ENCODE measurements around the gene WDR45B. TPM values are rescaled to one million over a fixed set of nuclear protein-coding genes. Genes with fewer than 3 reads are reported as not detected.

Gene WDR45B
- total RNA-seq, 1 experiment from 2014 or later: 167 TPM

DNA sequence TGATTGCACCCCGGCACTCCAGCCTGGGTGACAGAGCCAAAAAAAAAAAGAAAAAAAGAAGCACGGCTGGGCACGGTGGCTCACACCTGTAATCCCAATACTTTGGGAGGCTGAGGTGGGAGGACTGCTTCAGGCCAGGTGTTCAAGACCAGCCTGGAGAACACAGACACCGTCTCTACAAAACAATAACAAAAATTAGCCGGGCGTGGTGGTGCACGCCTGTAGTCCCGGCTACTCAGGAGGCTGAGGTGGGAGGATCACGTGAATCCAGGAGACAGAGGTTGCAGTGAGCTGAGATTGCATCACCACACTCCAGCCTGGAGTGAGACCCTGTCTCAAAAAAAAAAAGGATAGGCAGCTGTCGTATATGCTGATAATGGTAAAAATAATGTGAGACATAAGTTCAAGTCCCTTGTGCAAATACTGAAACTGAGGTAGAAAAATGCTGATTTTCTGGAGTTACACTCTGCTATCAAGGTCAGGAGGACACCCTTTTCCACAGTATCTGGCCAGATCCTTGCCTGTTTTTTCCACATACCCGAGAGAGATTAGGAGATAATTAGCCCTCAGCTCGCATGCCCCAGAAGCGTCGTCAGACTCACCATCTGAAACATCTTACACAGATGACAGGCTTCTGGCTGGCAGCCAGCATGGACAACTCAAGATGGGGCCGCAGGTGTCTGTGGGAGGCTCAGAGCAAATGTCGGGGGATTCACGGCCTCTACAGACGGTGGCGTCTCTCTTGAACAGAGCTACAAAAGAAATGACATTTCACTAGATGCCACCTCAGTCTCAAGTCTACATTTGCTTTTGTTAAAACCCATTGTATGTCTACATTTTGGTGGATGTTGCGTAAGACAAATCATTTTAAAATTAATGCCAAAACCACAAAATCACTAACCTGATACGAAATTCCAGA, 36.8 kb downstream of the WDR45B start:
- Histone ChIP-seq H3K27me3 (no peaks in the 10 kb centered on the region), H3K9me3 (replicated peaks) (no peaks in the 10 kb centered on the region), H3K27ac (no peak overlapping the region), H3K4me3 (no peak overlapping the region), H3K36me3 (peaks cover 52% of the 10 kb centered on the region), H3K4me1 (no peaks in the 10 kb centered on the region)
- DNase-seq: no peak

DNA sequence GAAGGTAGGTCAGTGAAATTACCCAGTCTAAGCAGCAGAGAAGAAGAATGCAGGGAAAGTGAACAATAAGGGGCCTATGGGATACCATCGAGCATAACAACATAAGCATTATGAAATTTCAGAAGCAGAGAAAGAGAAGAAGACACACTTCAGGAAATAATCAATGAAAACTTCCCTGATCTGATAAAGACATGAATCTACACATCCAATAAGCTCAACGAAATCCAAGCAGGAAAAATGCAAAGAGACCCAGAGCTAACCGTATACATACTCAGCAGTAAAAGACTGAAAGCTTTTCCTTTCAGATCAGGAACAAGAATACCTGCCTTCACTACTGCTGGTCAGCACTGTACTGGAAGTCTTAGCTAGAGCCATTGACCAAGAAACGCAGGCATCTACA, 38.6 kb downstream of the WDR45B start:
- no peaks in the 10 kb centered on the region for H3K9me3 ChIP-seq (replicated peaks)
- DNase-seq: no peak
- peaks cover 54% of the 10 kb centered on the region for H3K36me3 ChIP-seq
- no peak overlapping the region for H3K27ac ChIP-seq
- H3K27me3 ChIP-seq: no peaks in the 10 kb centered on the region
- no peak overlapping the region for H3K4me3 ChIP-seq
- H3K4me1 ChIP-seq: no peaks in the 10 kb centered on the region

DNA sequence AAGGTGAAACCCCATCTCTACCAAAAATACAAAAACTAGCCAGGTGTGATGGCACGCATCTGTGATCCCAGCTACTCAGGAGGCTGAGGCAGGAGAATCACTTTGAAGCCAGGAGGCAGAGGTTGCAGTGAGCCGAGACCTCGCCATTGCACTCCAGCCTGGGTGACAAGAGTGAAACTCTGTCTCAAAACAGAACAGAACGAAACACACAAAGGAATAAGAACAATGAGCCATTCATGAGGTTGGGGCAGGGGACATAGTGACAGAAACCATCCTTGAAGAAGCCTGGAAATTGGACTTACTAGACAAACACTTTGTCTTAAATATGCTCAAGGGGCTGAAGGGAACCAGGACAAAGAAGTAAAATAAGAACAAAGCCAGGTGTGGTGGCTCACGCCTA, 39.4 kb downstream of the WDR45B start:
- Histone ChIP-seq H3K36me3 (peaks cover 57% of the 10 kb centered on the region), H3K4me1 (no peaks in the 10 kb centered on the region)

DNA sequence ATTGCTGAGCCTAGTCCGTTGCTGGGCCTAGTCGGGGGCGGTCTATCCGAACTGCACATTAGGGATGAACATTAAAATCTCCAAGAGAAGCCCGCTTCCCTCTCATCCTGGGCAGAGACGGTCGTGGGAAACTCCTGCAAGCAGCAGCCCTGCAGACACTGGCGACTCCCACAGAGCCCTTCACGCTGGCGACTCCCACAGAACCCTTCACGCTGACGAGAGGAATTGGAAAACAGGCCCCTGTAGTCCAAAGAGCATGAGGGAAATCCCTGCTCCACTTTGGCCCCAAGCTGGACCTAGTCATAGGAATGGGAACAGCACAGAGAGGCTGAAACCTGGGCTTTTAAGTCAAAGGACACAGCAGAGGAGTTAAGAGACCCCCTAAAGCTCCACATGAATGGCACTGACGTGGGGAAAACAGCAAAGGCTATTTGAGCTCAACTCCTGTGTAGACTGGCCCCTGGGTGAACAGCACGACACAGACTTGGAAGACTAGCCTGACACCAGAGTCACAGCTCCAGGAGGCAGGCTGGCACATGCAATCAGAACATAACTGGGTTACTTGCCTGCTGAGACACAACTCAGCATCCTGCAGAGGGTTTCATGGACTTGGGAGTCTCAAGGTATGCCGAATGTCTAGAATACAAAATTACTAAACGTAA, 42.2 kb downstream of the WDR45B start:
- Histone ChIP-seq H3K9me3 (replicated peaks) (no peaks in the 10 kb centered on the region), H3K27me3 (no peaks in the 10 kb centered on the region), H3K4me1 (no peaks in the 10 kb centered on the region), H3K27ac (no peak overlapping the region), H3K36me3 (peaks cover 64% of the 10 kb centered on the region), H3K4me3 (no peak overlapping the region)
- DNase-seq: no peak

More for the DNA sequence above, 39.4 kb downstream of the WDR45B start:
- H3K4me3 ChIP-seq: no peak overlapping the region
- no peak overlapping the region for H3K27ac ChIP-seq
- no peak for DNase-seq
- H3K27me3 ChIP-seq: no peaks in the 10 kb centered on the region
- no peaks in the 10 kb centered on the region for H3K9me3 ChIP-seq (replicated peaks)

- no peak for DNase-seq
- peaks cover 74% of the 10 kb centered on the region for H3K36me3 ChIP-seq
- no peaks in the 10 kb centered on the region for H3K4me1 ChIP-seq
- H3K27ac ChIP-seq: no peak overlapping the region
- no peak overlapping the region for H3K4me3 ChIP-seq
- H3K27me3 ChIP-seq: no peaks in the 10 kb centered on the region
- H3K9me3 ChIP-seq (replicated peaks): no peaks in the 10 kb centered on the region
These were observed 43.7 kb downstream of the WDR45B start for GRCh38 chr17:82604532-82604931.

GRCh38 chr17:82603981-82604448, 44.2 kb downstream of the WDR45B start:
- H3K4me3 ChIP-seq: no peak overlapping the region
- no peak for DNase-seq
- no peaks in the 10 kb centered on the region for H3K4me1 ChIP-seq
- no peak overlapping the region for H3K27ac ChIP-seq
- H3K27me3 ChIP-seq: no peaks in the 10 kb centered on the region
- H3K36me3 ChIP-seq: peaks cover 74% of the 10 kb centered on the region
- H3K9me3 ChIP-seq (replicated peaks): no peaks in the 10 kb centered on the region

DNA sequence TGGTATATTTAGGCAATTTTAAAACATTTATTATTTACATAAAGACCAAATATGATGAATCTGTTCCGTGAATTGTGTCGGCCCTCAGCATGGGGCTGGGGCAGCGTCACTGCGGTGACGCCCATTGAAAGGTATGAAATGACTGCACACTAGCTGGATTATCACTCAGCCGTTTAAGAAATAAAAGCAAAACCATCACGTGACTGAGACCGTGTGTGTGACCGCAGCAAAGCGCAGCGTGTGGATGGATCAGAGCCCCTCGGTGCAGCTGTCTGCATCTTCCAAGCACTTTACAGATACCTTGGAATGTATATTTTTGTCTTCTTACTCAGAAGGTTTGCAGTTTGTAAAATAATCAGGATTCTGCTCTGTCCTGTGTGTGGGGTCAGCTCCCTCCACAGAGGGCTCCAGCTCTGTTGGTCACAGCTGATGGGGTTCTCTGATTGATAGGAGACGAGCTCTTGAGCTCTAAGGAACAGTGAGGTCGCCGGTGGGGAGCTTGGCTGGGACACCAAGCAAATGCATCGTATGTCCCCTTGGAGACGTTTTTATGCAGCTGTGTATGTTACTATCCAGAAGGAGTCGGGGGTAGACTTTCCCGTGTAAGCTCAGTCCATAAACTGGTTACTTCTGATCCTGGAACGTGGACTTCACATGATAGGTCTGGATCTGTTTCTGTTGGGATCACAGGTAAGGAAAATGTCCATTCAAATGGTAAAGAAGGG, 45.1 kb downstream of the WDR45B start:
- no peak for DNase-seq
- Histone ChIP-seq H3K36me3 (peaks cover 80% of the 10 kb centered on the region), H3K27me3 (no peaks in the 10 kb centered on the region), H3K27ac (no peak overlapping the region), H3K4me1 (no peaks in the 10 kb centered on the region), H3K4me3 (no peak overlapping the region), H3K9me3 (replicated peaks) (no peaks in the 10 kb centered on the region)

- no peaks in the 10 kb centered on the region for H3K9me3 ChIP-seq (replicated peaks)
- H3K27ac ChIP-seq: no peak overlapping the region
- H3K4me1 ChIP-seq: no peaks in the 10 kb centered on the region
- H3K4me3 ChIP-seq: no peak overlapping the region
- peaks cover 79% of the 10 kb centered on the region for H3K36me3 ChIP-seq
- DNase-seq: no peak
- no peaks in the 10 kb centered on the region for H3K27me3 ChIP-seq
These were observed 45.8 kb downstream of the WDR45B start for GRCh38 chr17:82602487-82602886.

GRCh38 chr17:82601447-82602000, 46.7 kb downstream of the WDR45B start:
- H3K27me3 ChIP-seq: no peaks in the 10 kb centered on the region
- H3K4me3 ChIP-seq: no peak overlapping the region
- H3K36me3 ChIP-seq: peaks cover 82% of the 10 kb centered on the region
- no peak overlapping the region for H3K27ac ChIP-seq
- H3K9me3 ChIP-seq (replicated peaks): no peaks in the 10 kb centered on the region
- no peak for DNase-seq
- H3K4me1 ChIP-seq: no peaks in the 10 kb centered on the region

DNA sequence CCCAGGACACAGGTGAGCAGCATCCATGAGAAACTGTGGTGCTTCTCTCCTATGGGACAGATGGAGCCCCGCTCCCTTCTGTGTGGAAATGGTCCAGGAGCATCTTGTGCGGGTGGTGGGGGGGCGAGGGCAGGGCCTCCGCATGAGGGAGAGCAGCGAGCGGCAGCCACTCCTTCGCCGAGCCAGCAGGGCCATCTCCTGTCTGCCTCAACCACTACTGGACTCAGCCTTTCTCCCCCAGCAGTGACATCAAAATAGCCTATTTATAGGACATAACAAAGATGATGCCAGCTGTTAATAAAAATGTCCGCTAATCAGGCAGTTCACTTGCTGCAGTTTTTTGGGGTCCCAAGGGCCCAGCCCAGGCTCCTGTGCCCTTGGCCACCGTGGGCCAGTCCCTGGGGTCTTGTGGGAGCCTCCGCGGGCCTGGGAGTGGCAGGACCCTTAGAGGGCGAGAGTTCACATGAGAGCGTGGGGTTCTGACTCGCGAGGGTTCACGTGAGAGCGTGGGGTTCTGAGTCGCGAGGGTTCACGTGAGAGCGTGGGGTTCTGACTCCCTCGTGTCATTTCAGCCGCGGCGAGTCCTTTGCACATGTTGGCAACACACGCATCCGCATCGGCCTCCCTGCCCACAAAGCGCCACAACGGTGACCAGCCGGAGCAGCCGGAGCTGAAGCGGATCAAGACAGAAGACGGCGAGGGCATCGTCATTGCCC, 47.4 kb downstream of the WDR45B start:
- peaks cover 78% of the 10 kb centered on the region for H3K36me3 ChIP-seq
- H3K4me3 ChIP-seq: no peak overlapping the region
- H3K27me3 ChIP-seq: no peaks in the 10 kb centered on the region
- no peak overlapping the region for H3K27ac ChIP-seq
- DNase-seq: no peak
- no peaks in the 10 kb centered on the region for H3K4me1 ChIP-seq
- no peaks in the 10 kb centered on the region for H3K9me3 ChIP-seq (replicated peaks)

DNA sequence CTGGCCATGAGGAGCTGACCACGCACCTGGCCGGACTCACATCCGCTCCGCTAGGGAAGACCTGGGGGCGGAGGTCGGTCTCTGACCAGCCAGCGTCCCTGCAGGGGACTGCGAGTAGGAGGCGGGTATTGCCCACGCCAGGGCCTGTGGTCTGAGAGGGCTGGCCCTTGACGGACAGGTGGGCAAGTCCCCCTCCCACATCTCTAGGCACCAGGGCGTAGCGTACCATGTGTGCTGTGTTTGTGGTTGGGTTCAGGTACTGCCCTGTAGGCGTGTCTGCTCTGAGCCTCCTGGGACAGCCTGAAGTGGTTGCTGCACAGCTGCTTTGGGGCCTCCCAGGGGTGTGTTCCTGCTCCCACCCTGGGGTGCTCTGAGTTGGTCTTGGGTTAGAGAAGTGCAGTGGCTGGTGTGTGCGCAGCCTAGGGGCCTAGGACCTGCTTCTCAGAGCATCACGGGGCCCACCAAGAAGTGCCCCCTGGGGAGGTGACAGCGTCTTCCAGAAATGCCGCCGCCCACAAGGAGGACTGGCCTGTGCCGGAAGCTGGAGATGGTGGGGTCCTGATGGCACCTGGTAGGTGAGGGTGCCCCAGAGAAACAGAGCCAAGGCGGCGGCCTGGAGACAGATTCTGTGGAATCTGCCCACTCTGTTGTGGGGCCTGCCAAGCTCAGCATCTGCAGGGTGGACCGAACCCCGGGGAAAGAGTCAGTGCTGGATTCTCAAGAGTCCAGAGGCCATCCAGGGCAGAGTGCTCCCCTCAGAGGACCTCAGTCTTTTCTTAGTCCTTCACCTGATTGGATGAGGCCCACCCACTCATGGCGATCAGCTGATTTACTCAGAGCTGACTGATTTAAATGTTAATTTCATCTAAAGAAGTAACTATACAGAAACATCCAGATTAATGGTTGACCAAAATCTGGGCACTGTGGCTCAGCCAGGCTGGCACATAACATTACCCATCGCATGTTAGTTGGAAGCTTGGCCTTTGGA, 48.3 kb downstream of the WDR45B start:
- no peak overlapping the region for H3K27ac ChIP-seq
- H3K4me1 ChIP-seq: no peaks in the 10 kb centered on the region
- H3K27me3 ChIP-seq: no peaks in the 10 kb centered on the region
- no peaks in the 10 kb centered on the region for H3K9me3 ChIP-seq (replicated peaks)
- no peak for DNase-seq
- peaks cover 77% of the 10 kb centered on the region for H3K36me3 ChIP-seq
- H3K4me3 ChIP-seq: no peak overlapping the region

DNA sequence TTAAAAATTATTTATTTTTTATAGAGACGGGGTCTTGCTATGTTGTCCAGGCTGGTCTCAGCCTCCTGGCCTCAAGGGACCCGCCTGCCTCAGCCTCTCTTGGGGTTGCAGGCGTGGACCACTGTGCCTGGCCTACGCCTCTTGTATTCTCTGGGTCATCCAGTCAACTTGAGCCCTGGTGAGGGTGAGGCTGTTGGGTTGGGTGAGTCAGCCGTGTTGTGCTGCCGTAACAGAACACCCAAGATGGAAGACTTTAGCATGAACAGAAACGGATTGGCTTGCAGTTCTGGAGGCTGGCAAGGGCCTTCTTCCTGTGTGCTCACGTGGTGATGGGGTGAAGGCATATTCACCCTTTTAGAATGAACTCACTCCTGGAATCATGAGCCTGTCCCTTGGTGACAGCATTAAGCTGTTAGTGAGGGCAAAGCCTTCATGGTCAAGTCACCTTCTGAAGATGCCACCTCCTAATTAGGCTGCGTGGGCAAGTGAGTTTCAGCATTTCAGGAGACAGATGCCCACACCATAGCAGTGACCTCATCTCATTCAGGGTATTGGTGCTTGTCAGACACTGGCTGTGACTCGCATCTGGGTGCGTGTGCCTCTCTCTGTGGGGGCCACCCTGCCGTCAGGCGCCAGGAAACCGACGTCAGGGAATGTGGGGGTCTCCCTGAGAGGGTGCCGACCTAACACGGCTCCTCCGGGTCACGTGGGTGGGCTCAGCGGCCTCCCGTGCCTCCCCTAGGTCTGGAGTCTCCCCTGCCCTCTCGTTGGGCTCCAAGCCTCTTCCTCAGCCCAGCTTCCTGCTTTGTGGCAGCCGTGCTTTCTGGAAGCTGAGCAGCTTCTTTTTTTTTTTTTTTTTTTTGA, 49.8 kb downstream of the WDR45B start:
- no peak overlapping the region for H3K27ac ChIP-seq
- no peak for DNase-seq

More for the DNA sequence above, 49.8 kb downstream of the WDR45B start:
- H3K4me1 ChIP-seq: peaks cover 5% of the 10 kb centered on the region; the same call in 1 of the 2 replicates
- H3K36me3 ChIP-seq: peaks cover 73% of the 10 kb centered on the region
- no peaks in the 10 kb centered on the region for H3K9me3 ChIP-seq (replicated peaks)
- H3K4me3 ChIP-seq: no peak overlapping the region
- H3K27me3 ChIP-seq: no peaks in the 10 kb centered on the region

Data from SJCRH30 (cell line).